Left renal cortex interstitium (tissue), 4 donors: ENCODE data around the gene GDF15. TPM values are rescaled to one million over a fixed set of nuclear protein-coding genes. Genes with fewer than 3 reads are reported as not detected.
"Not testable (repeated sequence)": the region's sequence is repeated elsewhere in the genome, so short reads cannot be mapped to it uniquely, and the experiment has no call there.

Source experiments
- DNase-seq, 4 donors: peaks; one replicate each; pipeline ENCODE4 v3.0.0-alpha.2; 2013; ENCODE audit warnings: low read depth in 4 of 4, low spot score in 2 of 4, missing footprints in 1 of 4
- polyA plus RNA-seq, 4 donors: library from polyadenylated mRNA; unstranded; fragments of 120-200 nt; gene quantifications; one replicate each; pipeline ENCODE4 v1.2.1, GENCODE V29; 2013; ENCODE audit not compliant: insufficient read length in 4 of 4

The GDF15 gene
- polyA plus RNA-seq, 4 donors = 5.5 to 19.2 (median 8.2) TPM

- DNase-seq = no peak
Measured at GRCh38 chr19:18390065-18390907, 4.3 kb downstream of the GDF15 start.

- no peak for DNase-seq
Measured at GRCh38 chr19:18391509-18392075, 5.6 kb downstream of the GDF15 start.

DNA sequence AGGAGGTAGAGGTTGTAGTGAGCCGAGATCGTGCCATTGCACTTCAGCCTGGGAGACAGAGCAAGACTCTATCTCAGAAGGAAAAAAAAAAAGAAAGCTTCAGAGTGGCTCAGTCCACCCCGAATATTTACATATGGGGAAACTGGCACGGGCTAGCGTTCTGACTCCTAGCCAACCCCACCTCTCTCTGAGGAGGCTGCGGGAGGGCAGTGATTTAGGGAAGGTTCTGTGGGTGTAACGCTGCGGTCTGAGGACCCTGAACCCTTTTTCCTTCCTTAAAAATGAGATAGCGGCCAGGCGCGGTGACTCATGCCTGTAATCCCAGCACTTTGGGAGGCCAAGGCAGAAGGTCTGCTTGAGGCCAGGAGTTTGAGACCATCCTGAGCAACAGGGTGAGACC lies 6.5 kb downstream of the GDF15 start:
- no peak for DNase-seq

DNA sequence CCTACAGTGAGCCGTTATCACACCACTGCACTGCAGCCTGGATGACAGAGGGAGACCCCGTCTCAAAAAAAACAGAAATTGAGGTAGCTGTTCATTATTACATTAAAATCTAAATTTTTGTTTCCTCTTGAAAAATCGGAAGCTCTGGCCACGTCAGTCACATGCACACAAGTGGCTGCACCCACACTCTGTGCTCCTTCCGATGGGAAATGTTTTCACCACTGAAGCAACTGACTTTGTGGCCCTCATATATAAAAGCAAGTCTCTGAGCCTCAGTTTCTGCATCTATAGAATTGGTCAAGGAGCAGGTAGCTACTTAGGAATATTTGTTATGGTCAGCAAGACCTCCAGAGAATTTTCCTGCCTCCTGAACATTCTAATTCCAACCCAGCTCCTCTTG lies 7.0 kb downstream of the GDF15 start:
- DNase-seq = no peak

DNA sequence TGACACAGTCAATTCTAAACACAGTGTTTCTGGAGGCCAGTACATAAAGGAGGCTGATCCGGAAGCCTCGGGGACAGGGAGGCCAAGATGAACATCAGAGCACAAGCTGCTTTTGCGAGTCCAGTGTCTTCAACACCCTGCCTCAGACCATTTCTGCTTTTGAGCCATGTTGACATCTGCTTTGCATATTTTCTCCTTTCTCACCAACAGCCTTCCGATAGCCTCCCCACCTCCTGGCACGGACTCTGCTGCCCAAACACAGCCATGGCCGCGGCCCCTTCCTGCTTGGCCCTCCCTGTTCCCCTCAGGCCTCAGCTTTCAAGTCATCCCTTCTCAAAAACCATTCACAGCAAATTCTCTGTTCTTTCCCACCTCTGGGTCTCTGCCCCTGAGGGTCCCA lies 7.9 kb downstream of the GDF15 start:
- no peak for DNase-seq

DNA sequence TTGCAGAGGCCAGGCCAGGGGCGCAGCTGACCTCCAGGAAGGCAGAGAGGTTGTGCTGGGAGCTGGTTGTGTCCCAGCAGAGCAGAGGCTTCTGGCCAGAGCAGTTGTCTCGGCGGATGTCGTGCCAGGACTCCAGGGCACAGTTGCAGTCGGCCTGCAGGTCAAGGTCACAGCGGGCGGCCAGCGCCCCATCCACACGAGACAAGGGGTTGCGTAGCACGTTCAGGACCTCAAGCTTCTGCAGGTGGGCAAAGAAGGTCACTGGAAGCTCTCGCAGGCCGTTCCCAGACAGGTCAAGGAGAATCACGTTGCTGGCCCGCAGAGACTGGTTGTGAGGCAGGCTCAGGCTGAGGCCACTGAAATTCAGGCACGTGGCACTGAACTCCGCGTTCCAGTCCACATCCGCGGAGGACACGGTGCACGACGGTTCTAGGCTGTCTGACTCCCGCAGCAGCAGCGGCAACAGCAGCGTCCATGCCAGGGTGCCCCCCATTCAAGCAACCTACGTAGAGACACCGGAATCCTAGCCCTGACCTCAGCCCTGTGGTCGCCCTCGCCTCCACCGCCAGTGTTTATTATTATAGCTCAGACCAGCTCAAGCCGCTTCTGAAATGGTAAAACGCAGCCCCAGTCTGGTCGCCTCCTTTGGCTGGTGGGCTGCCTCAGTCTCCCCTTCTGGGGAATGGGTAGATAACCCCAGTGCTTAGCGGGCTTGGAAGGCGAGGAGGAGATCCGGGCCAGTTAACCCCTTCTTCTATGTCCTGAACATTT lies 10.7 kb downstream of the GDF15 start:
- DNase-seq = no peak

- DNase-seq = no peak
Measured at GRCh38 chr19:18397242-18398202, 11.6 kb downstream of the GDF15 start, which contains the start of gene LRRC25. Gene LRRC25 (minus strand): TSS chr19:18397622. CDS start chr19:18396963, 659 bp downstream.

- no peak for DNase-seq
Measured at GRCh38 chr19:18399008-18399407, 13.1 kb downstream of the GDF15 start.

DNA sequence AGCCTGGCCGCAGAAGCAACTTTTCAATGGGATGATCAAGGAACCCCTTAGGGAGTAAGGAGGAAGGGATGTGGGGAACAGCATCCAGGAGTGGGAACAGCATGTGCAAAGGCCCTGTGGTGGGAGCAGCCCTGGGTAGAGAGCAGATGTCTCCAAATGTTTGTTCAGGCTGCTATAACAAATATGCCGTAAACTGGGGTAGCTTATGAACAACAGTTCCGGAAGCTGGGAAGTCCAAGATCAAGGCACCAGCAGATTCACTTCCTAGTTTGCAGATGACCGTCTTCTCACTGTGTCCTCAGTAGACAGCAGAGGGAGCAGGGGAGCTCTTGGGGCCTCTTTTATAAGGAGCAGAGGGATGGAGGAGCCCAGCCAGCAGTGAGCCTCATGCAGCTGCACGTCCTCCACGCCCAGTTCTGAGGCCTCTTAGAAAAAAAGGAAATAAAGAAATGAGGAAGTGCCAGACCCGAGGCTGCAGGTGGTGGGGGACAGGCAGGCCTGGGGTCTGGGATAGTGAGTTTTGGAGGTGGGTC lies 15.7 kb downstream of the GDF15 start:
- no peak for DNase-seq

DNA sequence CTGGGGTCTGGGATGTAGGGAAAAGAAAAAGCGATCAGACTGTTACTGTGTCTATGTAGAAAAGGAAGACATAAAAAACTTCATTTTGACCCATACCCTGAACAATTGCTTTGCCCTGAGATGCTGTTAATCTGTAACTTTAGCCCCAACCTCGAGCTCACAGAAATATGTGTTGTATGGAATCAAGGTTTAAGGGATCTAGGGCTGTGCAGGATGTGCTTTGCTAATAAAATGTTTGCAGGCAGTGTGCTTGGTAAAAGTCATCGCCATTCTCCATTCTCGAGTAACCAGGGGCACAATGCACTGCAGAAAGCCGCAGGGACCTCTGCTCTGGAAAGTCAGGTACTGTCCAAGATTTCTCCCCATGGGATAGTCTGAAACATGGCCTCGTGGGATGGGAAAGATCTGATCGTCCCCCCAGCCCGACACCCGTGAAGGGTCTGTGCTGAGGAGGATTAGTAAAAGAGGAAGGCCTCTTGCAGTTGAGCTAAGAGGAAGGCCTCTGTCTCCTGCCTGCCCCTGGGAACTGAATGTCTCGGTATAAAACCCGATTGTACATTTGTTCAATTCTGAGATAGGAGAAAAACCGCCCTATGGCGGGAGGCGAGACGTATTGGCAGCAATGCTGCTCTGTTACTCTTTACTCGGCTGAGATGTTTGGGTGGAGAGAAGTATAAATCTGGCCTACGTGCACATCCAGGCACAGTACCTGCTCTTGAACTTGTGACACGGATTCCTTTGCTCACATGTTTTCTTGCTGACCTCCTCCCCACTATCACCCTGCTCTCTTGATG lies 16.7 kb downstream of the GDF15 start:
- not testable (repeated sequence) for DNase-seq

DNA sequence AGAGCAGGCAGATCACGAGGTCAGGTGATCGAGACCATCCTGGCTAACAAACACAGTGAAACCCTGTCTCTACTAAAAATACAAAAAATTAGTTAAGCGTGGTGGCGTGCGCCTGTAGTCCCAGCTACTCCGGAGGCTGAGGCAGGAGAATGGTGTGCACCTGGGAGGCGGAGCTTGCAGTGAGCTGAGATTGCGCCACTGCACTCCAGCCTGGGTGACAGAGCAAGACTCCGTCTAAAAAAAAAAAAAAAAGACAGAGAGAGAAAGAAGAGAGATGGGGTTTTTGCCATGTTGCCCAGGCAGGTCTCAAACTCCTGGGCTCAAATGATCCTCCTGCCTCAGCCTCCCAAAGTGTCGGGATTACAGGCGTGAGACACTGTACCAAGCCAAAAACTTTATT lies 19.8 kb downstream of the GDF15 start:
- not testable (repeated sequence) for DNase-seq

- DNase-seq = no peak
Measured at GRCh38 chr19:18406749-18407148, 20.8 kb downstream of the GDF15 start.

GRCh38 chr19:18408053-18408476 lies 22.1 kb downstream of the GDF15 start:
- no peak for DNase-seq

- DNase-seq = no peak
Measured at GRCh38 chr19:18412610-18413239, 26.8 kb downstream of the GDF15 start.

GRCh38 chr19:18414504-18415177 lies 28.7 kb downstream of the GDF15 start:
- no peak for DNase-seq

DNA sequence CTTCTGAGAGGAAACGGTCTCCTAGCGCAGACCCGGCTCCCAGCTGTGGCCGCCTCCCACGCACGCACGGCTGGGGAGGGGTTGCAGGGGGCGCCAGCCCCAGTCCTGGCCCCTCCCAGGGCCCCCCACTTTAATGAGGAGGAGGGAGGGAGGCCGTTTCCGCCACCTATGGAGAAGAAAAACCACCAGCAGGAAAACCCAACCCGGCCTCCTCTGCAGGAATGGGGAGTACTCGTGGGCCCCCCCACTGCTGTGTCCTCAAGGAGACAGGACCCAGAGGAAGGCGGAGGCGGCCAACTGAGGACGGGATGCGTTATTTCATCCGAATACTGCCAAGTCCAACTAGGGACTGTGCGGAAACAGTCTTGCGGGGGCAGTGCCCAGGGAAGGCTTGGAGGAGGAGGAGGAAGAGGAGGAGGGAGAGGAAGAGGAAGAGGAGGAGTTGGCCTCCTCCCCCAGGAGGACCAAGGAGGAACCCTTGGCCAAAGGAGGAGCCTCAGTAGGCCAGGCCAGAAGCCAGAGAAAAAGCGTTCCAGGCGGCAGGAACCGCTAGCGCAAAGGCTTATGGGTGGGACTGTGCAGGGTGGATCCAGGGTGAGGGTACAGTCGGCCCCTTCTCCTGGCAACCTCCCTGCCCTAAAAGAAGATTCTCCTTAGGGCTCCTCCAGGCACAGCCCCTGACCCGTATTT lies 29.4 kb downstream of the GDF15 start:
- peak in 3 of 4 donors; percentile 75 to 88 (median 82) for DNase-seq

GRCh38 chr19:18416778-18417249 lies 30.9 kb downstream of the GDF15 start:
- DNase-seq = peak in 2 of 4 donors; percentile 85 to 89
